HEK293 (cell line): ENCODE results near the gene ENAH.
A peak's percentile ranks its signal among the peaks of the same experiment; 100 is the strongest.

Experiments
- CTCF ChIA-PET: fragments of 350-600 bp; formaldehyde crosslinking; extraction: SDS; loops from one replicate; lab custom pipeline; 2021; ENCODE audit warnings: antibody characterized with exemption; lab: Yijun Ruan, JAX
- POLR2A ChIA-PET: fragments of 300-600 bp; formaldehyde crosslinking; extraction: SDS; loops from one replicate; lab custom pipeline; 2020; ENCODE audit warnings: antibody characterized with exemption, inconsistent platforms; lab: Yijun Ruan, JAX
- H3K27ac ChIP-seq: fragments of 200-500 bp; sonication (Bioruptor generic); 2 replicates; pipeline ENCODE4 v1.5.1; 2014; ENCODE audit warnings: low read depth, low read length, control low read depth, inconsistent platforms; ENCODE audit errors: extremely low read depth
- H3K36me3 ChIP-seq, 2 experiments: fragments of 200-500 bp in 1 of 2; sonication (Bioruptor generic) in 1 of 2; 1 replicate in 1 of 2; 2 replicates in 1 of 2; pipeline ENCODE4 v1.5.1; 2014 to 2017; ENCODE audit warnings: inconsistent platforms in 2 of 2, low read length in 2 of 2; ENCODE audit not compliant: control insufficient read depth in 2 of 2, insufficient read depth in 1 of 2
- H3K4me1 ChIP-seq: fragments of 200-500 bp; sonication (Bioruptor generic); 2 replicates; pipeline ENCODE4 v1.5.1; 2014; ENCODE audit warnings: mild to moderate bottlenecking, low read length, inconsistent platforms; ENCODE audit not compliant: control insufficient read depth, insufficient read depth
- H3K4me3 ChIP-seq: 2 replicates; pipeline ENCODE4 v1.5.1; 2011; ENCODE audit warnings: low read depth, mild to moderate bottlenecking, control low read depth, low read length, moderate library complexity
- H3K9me3 ChIP-seq: fragments of 200-500 bp; sonication (Bioruptor generic); 2 replicates; pipeline ENCODE4 v1.5.1; 2014; ENCODE audit warnings: low read depth, low read length, inconsistent platforms; ENCODE audit not compliant: control insufficient read depth, insufficient read depth
- ELK4 ChIP-seq: IDR thresholded peaks from 2 replicates; pipeline ENCODE4 v1.6.1; 2011; ENCODE audit warnings: mild to moderate bottlenecking, low read depth, low read length, borderline replicate concordance
- FEZF1 ChIP-seq: fragments of 450-650 bp; formaldehyde crosslinking; IDR thresholded peaks from 2 replicates; pipeline ENCODE4 v1.5.1; 2016; ENCODE audit warnings: missing biosample characterization, missing genetic modification characterization
- HOXA7 ChIP-seq: sonication (generic); formaldehyde crosslinking; IDR thresholded peaks from 2 replicates; pipeline ENCODE4 v1.8.1; 2022; ENCODE audit warnings: missing genetic modification reagents, borderline replicate concordance
- IKZF3 ChIP-seq: fragments of 450-650 bp; IDR thresholded peaks from 2 replicates; pipeline ENCODE4 v1.5.0; 2018; ENCODE audit warnings: missing biosample characterization, mild to moderate bottlenecking, missing genetic modification characterization, moderate library complexity
- KLF10 ChIP-seq: fragments of 450-650 bp; IDR thresholded peaks from 2 replicates; pipeline ENCODE4 v1.5.1; 2018; ENCODE audit warnings: missing biosample characterization, mild to moderate bottlenecking, missing genetic modification characterization
- MZF1 ChIP-seq: fragments of 450-650 bp; formaldehyde crosslinking; IDR thresholded peaks from 2 replicates; pipeline ENCODE4 v1.5.1; 2017; ENCODE audit warnings: missing biosample characterization, missing genetic modification characterization, borderline replicate concordance
- OSR2 ChIP-seq: fragments of 450-650 bp; formaldehyde crosslinking; IDR thresholded peaks from 2 replicates; pipeline ENCODE4 v1.5.1; 2016; ENCODE audit warnings: missing biosample characterization, missing genetic modification characterization
- SCRT1 ChIP-seq: fragments of 450-650 bp; formaldehyde crosslinking; IDR thresholded peaks from 2 replicates; pipeline ENCODE4 v1.5.1; 2016; ENCODE audit warnings: missing biosample characterization, missing genetic modification characterization, borderline replicate concordance
- SP2 ChIP-seq: fragments of 450-650 bp; formaldehyde crosslinking; IDR thresholded peaks from 2 replicates; pipeline ENCODE4 v1.5.1; 2016; ENCODE audit warnings: missing biosample characterization, missing genetic modification characterization
- YY2 ChIP-seq: fragments of 450-650 bp; formaldehyde crosslinking; IDR thresholded peaks from 2 replicates; pipeline ENCODE4 v1.5.1; 2016; ENCODE audit warnings: missing biosample characterization, missing genetic modification characterization
- ZBTB1 ChIP-seq: fragments of 450-650 bp; formaldehyde crosslinking; IDR thresholded peaks from 2 replicates; pipeline ENCODE4 v1.5.1; 2016; ENCODE audit warnings: missing biosample characterization, missing genetic modification characterization
- ZBTB21 ChIP-seq: fragments of 450-650 bp; formaldehyde crosslinking; IDR thresholded peaks from 2 replicates; pipeline ENCODE4 v1.5.1; 2017; ENCODE audit warnings: missing biosample characterization, missing genetic modification characterization
- ZFP37 ChIP-seq: fragments of 450-650 bp; formaldehyde crosslinking; IDR thresholded peaks from 2 replicates; pipeline ENCODE4 v1.5.1; 2016; ENCODE audit warnings: missing biosample characterization, missing genetic modification characterization
- ZNF121 ChIP-seq: fragments of 450-650 bp; formaldehyde crosslinking; IDR thresholded peaks from 2 replicates; pipeline ENCODE4 v1.5.1; 2016; ENCODE audit warnings: missing biosample characterization, missing genetic modification characterization
- ZNF155 ChIP-seq: fragments of 450-650 bp; formaldehyde crosslinking; IDR thresholded peaks from 2 replicates; pipeline ENCODE4 v1.5.1; 2016; ENCODE audit warnings: missing biosample characterization, missing genetic modification characterization
- ZNF157 ChIP-seq: fragments of 450-650 bp; formaldehyde crosslinking; IDR thresholded peaks from 2 replicates; pipeline ENCODE4 v1.5.1; 2016; ENCODE audit warnings: missing biosample characterization, missing genetic modification characterization
- ZNF169 ChIP-seq: fragments of 450-650 bp; formaldehyde crosslinking; IDR thresholded peaks from 2 replicates; pipeline ENCODE4 v1.5.1; 2016; ENCODE audit warnings: missing biosample characterization, missing genetic modification characterization
- ZNF214 ChIP-seq: fragments of 450-650 bp; formaldehyde crosslinking; IDR thresholded peaks from 2 replicates; pipeline ENCODE4 v1.5.1; 2017; ENCODE audit warnings: missing biosample characterization, mild to moderate bottlenecking, missing genetic modification characterization, borderline replicate concordance
- ZNF302 ChIP-seq: fragments of 450-650 bp; formaldehyde crosslinking; IDR thresholded peaks from 2 replicates; pipeline ENCODE4 v1.5.1; 2016; ENCODE audit warnings: missing biosample characterization, missing genetic modification characterization, low read depth
- ZNF311 ChIP-seq: fragments of 450-650 bp; formaldehyde crosslinking; IDR thresholded peaks from 2 replicates; pipeline ENCODE4 v1.5.1; 2017; ENCODE audit warnings: missing biosample characterization, missing genetic modification characterization, borderline replicate concordance
- ZNF335 ChIP-seq: fragments of 450-650 bp; formaldehyde crosslinking; conservative IDR thresholded peaks from 2 replicates; pipeline ENCODE4 v1.5.1; 2016; ENCODE audit warnings: missing biosample characterization, missing genetic modification characterization
- ZNF354C ChIP-seq: fragments of 450-650 bp; formaldehyde crosslinking; IDR thresholded peaks from 2 replicates; pipeline ENCODE4 v1.5.1; 2016; ENCODE audit warnings: missing biosample characterization, missing genetic modification characterization, low read depth, borderline replicate concordance
- ZNF398 ChIP-seq: fragments of 450-650 bp; formaldehyde crosslinking; IDR thresholded peaks from 2 replicates; pipeline ENCODE4 v1.5.1; 2017; ENCODE audit warnings: missing biosample characterization, missing genetic modification characterization
- ZNF416 ChIP-seq: fragments of 450-650 bp; formaldehyde crosslinking; IDR thresholded peaks from 2 replicates; pipeline ENCODE4 v1.5.1; 2016; ENCODE audit warnings: missing biosample characterization, missing genetic modification characterization
- ZNF433 ChIP-seq: fragments of 450-650 bp; formaldehyde crosslinking; IDR thresholded peaks from 2 replicates; pipeline ENCODE4 v1.5.1; 2016; ENCODE audit warnings: missing biosample characterization, missing genetic modification characterization, low read depth
- ZNF596 ChIP-seq: fragments of 450-650 bp; IDR thresholded peaks from 2 replicates; pipeline ENCODE4 v1.5.0; 2018; ENCODE audit warnings: missing biosample characterization, mild to moderate bottlenecking, missing genetic modification characterization, moderate library complexity
- ZNF600 ChIP-seq: fragments of 450-650 bp; formaldehyde crosslinking; IDR thresholded peaks from 2 replicates; pipeline ENCODE4 v1.5.1; 2016; ENCODE audit warnings: missing biosample characterization, missing genetic modification characterization
- ZNF837 ChIP-seq: fragments of 450-650 bp; formaldehyde crosslinking; IDR thresholded peaks from 2 replicates; pipeline ENCODE4 v1.5.1; 2016; ENCODE audit warnings: missing biosample characterization, missing genetic modification characterization
- ZXDB ChIP-seq: fragments of 450-650 bp; formaldehyde crosslinking; IDR thresholded peaks from 2 replicates; pipeline ENCODE4 v1.5.1; 2016; ENCODE audit warnings: missing biosample characterization, missing genetic modification characterization
- TF ChIP-seq, protein P1 (sequence below): fragments of 450-650 bp; formaldehyde crosslinking; IDR thresholded peaks from 2 replicates; pipeline ENCODE4 v1.5.1; 2016; ENCODE audit warnings: missing biosample characterization, missing genetic modification characterization, low read depth

The ENAH gene

DNA sequence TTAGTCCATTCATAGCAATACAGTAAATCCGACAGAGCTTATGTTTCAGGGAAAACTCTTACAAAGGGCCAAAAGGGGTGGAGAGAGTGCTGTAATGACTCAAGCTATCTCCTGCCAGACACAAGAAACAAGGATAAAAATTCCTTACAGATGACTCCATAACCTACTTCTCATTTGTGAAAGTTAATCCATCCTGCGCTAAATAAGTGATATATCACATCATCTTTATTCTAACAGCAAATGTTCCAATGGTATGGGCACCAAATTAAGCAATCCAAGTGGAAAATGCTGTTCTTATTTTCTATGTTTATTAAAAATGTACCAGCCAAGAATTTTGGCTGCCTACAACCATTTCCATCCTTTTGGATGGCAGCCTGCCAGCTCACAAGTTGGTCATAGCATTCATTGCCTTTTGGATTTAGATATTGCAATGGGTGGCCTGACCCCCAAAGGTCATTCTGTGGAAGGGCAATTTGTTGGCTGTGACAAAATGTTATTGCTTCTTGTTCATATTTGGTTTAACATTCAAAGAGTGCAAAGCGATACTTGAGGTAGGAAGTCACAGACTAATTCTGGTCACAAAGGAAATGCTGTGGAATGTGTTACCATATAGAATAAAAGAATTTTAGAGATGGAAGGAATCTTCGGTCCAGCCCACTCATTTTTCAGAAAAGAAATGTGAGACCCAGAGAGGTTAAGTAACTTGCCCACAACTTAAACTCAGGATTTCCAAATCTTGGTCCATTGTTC lies 2.8 kb upstream of the ENAH start (continued):
- TF ChIP-seq ZNF214 (tag by site-specific recombination) (no peak), HOXA7 (CRISPR knock-in tag) (no peak), ZFP37 (tag by site-specific recombination) (peak; percentile 87), ZNF354C (no peak), ZNF416 (tag by site-specific recombination) (no peak), ZNF837 (tag by site-specific recombination) (no peak), KLF10 (tag by site-specific recombination) (peak; percentile 86), ZNF335 (peak; percentile 33), ZNF169 (tag by site-specific recombination) (no peak), ZBTB1 (tag by site-specific recombination) (no peak), ZXDB (tag by site-specific recombination) (peak; percentile 89), ZBTB21 (tag by site-specific recombination) (peak; percentile 84), ZNF596 (tag by site-specific recombination) (0 out of 2 replicates have a peak, but pooled peaks have one; percentile 6), ZNF121 (tag by site-specific recombination) (no peak), ZNF311 (tag by site-specific recombination) (no peak), FEZF1 (peak; percentile 92)
- TF ChIP-seq, protein P1, sequence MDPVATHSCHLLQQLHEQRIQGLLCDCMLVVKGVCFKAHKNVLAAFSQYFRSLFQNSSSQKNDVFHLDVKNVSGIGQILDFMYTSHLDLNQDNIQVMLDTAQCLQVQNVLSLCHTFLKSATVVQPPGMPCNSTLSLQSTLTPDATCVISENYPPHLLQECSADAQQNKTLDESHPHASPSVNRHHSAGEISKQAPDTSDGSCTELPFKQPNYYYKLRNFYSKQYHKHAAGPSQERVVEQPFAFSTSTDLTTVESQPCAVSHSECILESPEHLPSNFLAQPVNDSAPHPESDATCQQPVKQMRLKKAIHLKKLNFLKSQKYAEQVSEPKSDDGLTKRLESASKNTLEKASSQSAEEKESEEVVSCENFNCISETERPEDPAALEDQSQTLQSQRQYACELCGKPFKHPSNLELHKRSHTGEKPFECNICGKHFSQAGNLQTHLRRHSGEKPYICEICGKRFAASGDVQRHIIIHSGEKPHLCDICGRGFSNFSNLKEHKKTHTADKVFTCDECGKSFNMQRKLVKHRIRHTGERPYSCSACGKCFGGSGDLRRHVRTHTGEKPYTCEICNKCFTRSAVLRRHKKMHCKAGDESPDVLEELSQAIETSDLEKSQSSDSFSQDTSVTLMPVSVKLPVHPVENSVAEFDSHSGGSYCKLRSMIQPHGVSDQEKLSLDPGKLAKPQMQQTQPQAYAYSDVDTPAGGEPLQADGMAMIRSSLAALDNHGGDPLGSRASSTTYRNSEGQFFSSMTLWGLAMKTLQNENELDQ = no peak
- TF ChIP-seq, all 188 proteins: peak for 64

DNA sequence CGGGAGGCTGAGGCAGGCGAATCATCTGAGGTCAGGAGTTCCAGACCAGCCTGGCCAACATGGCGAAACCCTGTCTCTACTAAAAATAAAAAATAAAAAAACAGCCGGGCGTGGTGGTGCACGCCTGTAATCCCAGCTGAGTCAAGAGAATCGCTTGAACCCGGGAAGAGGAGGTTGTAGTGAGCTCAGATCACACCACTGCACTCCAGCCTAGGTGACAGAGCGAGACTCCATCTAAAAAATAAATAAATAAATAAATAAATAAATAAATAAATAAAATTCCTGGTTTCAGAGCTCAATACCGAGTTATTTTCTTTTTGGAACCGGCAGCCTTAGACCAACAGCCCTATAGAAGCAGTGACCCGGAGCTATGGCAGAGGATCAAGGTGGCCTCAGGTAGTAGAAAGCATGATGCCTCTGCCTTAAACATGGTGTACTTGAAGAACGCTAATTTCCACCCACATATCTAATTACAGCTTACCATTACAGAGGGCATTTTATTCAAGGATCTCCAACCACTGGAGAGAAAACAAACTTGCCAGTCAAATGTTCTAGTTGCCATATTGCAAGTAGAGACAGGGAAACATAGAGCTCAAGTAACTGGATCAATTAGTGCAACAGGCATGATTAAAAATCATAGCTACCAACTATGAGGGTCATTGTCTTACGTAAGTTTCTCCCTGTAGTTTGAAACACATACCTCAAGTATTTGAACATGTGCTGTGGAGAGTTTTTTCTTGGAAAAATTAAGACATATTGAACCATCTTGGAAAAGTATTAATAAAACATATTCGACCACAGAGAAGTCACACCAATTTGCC lies 2.0 kb upstream of the ENAH start:
- Histone ChIP-seq H3K4me1 (peaks cover 43% of the 10 kb centered on the region), H3K27ac (peak overlapping the region; percentile 100), H3K36me3 (no peaks in the 10 kb centered on the region; a peak in 1 of 3 replicates), H3K9me3 (no peaks in the 10 kb centered on the region), H3K4me3 (no peak overlapping the region)
- CTCF ChIA-PET = interaction anchor here (0.6 to 2.5 kb wide), 21 partner anchors 16 to 281 kb away, joined by 3 to 24 read pairs (median 3); partner anchors contain the start of gene SRP9
- POLR2A ChIA-PET = interaction anchor here (0.6 to 3.1 kb wide), 29 partner anchors 8 to 407 kb away, joined by 3 to 40 read pairs (median 5); partner anchors contain the start of genes H3-3A, PYCR2 and SRP9
- no peak for TF ChIP-seq ZNF311 (tag by site-specific recombination)
- TF ChIP-seq ZNF155 (tag by site-specific recombination) = peak; percentile 89; the same call in 1 of the 2 replicates
- TF ChIP-seq ZNF600 = no peak; the same call in 1 of the 2 replicates
- peak; percentile 29; the same call in 1 of the 2 replicates for TF ChIP-seq ZNF157
- TF ChIP-seq ELK4 = no peak
- no peak for TF ChIP-seq ZNF398 (tag by site-specific recombination)
- peak; percentile 79 for TF ChIP-seq ZNF433 (tag by site-specific recombination)
- TF ChIP-seq ZNF596 (tag by site-specific recombination) = no peak
- TF ChIP-seq ZNF302 (tag by site-specific recombination) = 0 out of 2 replicates have a peak, but pooled peaks have one; percentile 75
- peak; percentile 94 for TF ChIP-seq SCRT1
- TF ChIP-seq IKZF3 (tag by site-specific recombination) = no peak
- TF ChIP-seq ZNF354C = peak; percentile 100
- no peak for TF ChIP-seq SP2 (tag by site-specific recombination)
- peak; percentile 69; the same call in 1 of the 2 replicates for TF ChIP-seq MZF1
- no peak; the same call in 1 of the 2 replicates for TF ChIP-seq OSR2 (tag by site-specific recombination)
- TF ChIP-seq YY2 = no peak
- TF ChIP-seq ZNF837 (tag by site-specific recombination) = no peak
